GM23338 (cell line): ENCODE measurements around the gene PIM3.
"Not testable (repeated sequence)": the region's sequence is repeated elsewhere in the genome, so short reads cannot be mapped to it uniquely, and the experiment has no call there.

Experiments
- CREB1 ChIP-seq: fragments of 250-450 bp; sonication (Bioruptor Pico); IDR thresholded peaks from 2 replicates; pipeline ENCODE4 v1.5.0; 2020; ENCODE audit warnings: low read depth, mild to moderate bottlenecking, moderate library complexity
- CTCF ChIP-seq, 2 experiments: fragments of 200-600 bp in 1 of 2; sonication (generic) in 1 of 2; conservative IDR thresholded peaks; 2 replicates each; pipeline versions ENCODE4 v1.5.1 to v1.6.1; 2016 to 2017; ENCODE audit warnings: antibody characterized with exemption in 2 of 2, low read depth in 2 of 2, mild to moderate bottlenecking in 2 of 2, moderate library complexity in 1 of 2
- ETS1 ChIP-seq: IDR thresholded peaks from 2 replicates; pipeline ENCODE4 v1.6.1; 2016; ENCODE audit warnings: antibody characterized with exemption
- EZH2 ChIP-seq: fragments of 200-600 bp; sonication (generic); IDR thresholded peaks from one replicate; pipeline ENCODE4 v1.8.0; 2017; ENCODE audit warnings: antibody characterized with exemption, mild to moderate bottlenecking, low read depth; ENCODE audit not compliant: unreplicated experiment
- EZH2phosphoT487 ChIP-seq: fragments of 200-600 bp; sonication (generic); IDR thresholded peaks from one replicate; pipeline ENCODE4 v1.8.1; 2018; ENCODE audit warnings: antibody characterized with exemption; ENCODE audit not compliant: unreplicated experiment
- JUNB ChIP-seq: IDR thresholded peaks from one replicate; pipeline ENCODE4 v1.6.1; 2016; ENCODE audit warnings: antibody characterized with exemption; ENCODE audit not compliant: unreplicated experiment
- NANOG ChIP-seq: IDR thresholded peaks from 2 replicates; pipeline ENCODE4 v1.6.1; 2016; ENCODE audit warnings: antibody characterized with exemption, borderline replicate concordance
- POLR2AphosphoS5 ChIP-seq: IDR thresholded peaks from 2 replicates; pipeline ENCODE4 v1.6.1; 2016; ENCODE audit warnings: antibody characterized with exemption, low read depth
- REST ChIP-seq: IDR thresholded peaks from one replicate; pipeline ENCODE4 v1.6.1; 2018; ENCODE audit warnings: antibody characterized with exemption; ENCODE audit not compliant: unreplicated experiment
- ZNF114 ChIP-seq: fragments of 250-450 bp; sonication (Bioruptor Pico); IDR thresholded peaks from 2 replicates; pipeline ENCODE4 v1.5.0; 2020; ENCODE audit warnings: mild to moderate bottlenecking, moderate library complexity
- ZNF331 ChIP-seq: fragments of 250-450 bp; sonication (Bioruptor Pico); IDR thresholded peaks from 2 replicates; pipeline ENCODE4 v1.5.0; 2020; ENCODE audit warnings: low read depth, mild to moderate bottlenecking, moderate library complexity
- ZNF462 ChIP-seq: fragments of 250-450 bp; sonication (Bioruptor Pico); IDR thresholded peaks from 2 replicates; pipeline ENCODE4 v1.5.0; 2020; ENCODE audit warnings: mild to moderate bottlenecking, moderate library complexity

GRCh38 chr22:49945042-49945794, 15.4 kb upstream of the PIM3 start:
- not testable (repeated sequence) for TF ChIP-seq CTCF (conservative IDR thresholded peaks at IDR 0.05; ENCODE audit: low read depth in 2 of 2); ZNF462 (CRISPR knock-in tag); EZH2; EZH2phosphoT487; REST; JUNB; POLR2AphosphoS5; CREB1 (CRISPR knock-in tag); NANOG; ZNF114 (CRISPR knock-in tag); ETS1; ZNF331 (CRISPR knock-in tag)
